Measurements from ENCODE around the gene SRI. TPM values are rescaled to one million over a fixed set of nuclear protein-coding genes. Genes with fewer than 3 reads are reported as not detected.

Gene SRI
- total RNA-seq, 1 donor from 2014 or later, result 16.7 TPM

DNA sequence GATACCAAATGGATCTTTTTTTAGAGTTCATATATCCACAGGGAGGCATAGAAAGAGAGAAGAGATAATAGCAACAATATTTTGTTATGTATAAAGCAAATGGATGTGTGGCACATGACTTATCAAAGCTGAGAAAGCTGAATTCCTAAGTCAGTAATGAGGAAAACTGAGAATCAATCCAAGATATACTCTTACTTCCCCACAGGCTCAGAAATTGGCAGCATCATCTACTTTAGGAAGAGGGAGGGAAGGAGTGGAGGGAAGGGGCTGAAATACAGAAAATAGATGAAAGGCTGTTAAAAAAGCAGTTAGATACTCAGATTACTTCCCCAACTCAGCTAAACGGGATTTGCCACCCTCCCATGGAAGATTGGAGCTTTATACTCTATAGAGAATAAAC, 63.5 kb downstream of the SRI start:
- Histone ChIP-seq H3K4me3 (no peak overlapping the region), H3K27me3 (no peaks in the 10 kb centered on the region), H3K27ac (no peak overlapping the region), H3K36me3 (no peaks in the 10 kb centered on the region), H3K4me1 (no peaks in the 10 kb centered on the region), H3K9me3 (peaks cover 0 to 4% of the 10 kb centered on the region in 2 donors)
- intact Hi-C loops (cut with DNase I), result no loop called here
- DNase-seq (ENCODE audit: low spot score in 2 of 2), result no peak
- TF ChIP-seq, protein P1, sequence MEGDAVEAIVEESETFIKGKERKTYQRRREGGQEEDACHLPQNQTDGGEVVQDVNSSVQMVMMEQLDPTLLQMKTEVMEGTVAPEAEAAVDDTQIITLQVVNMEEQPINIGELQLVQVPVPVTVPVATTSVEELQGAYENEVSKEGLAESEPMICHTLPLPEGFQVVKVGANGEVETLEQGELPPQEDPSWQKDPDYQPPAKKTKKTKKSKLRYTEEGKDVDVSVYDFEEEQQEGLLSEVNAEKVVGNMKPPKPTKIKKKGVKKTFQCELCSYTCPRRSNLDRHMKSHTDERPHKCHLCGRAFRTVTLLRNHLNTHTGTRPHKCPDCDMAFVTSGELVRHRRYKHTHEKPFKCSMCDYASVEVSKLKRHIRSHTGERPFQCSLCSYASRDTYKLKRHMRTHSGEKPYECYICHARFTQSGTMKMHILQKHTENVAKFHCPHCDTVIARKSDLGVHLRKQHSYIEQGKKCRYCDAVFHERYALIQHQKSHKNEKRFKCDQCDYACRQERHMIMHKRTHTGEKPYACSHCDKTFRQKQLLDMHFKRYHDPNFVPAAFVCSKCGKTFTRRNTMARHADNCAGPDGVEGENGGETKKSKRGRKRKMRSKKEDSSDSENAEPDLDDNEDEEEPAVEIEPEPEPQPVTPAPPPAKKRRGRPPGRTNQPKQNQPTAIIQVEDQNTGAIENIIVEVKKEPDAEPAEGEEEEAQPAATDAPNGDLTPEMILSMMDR (IDR thresholded peaks at IDR 0.05), result no peak

DNA sequence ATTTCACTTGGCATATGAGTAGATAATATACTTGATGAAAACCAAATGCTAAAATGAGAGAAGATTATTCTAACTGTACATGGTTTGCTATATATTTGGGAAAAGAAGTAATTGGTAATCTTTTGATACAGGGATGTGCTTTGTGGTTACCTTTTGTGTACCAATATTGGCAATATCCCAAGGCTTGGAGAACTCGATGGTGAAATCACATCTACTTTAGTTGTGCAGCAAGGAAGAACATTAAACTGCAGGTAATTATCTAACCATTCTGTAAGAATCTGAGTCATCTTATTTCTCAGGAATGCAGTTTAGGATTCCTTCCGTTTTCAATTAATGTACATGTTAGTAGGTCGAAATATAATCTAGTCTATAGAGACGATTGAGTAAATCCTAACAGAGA, 64.1 kb downstream of the SRI start:
- Histone ChIP-seq H3K4me3 (no peak overlapping the region), H3K9me3 (peaks cover 0 to 4% of the 10 kb centered on the region in 2 donors), H3K27me3 (no peaks in the 10 kb centered on the region), H3K27ac (no peak overlapping the region), H3K4me1 (no peaks in the 10 kb centered on the region), H3K36me3 (no peaks in the 10 kb centered on the region)
- TF ChIP-seq, protein P1 (IDR thresholded peaks at IDR 0.05), result no peak
- intact Hi-C loops (cut with DNase I), result no loop called here
- DNase-seq (ENCODE audit: low spot score in 2 of 2), result no peak

Other genes with a start within 250 kb of the SRI start
- 211 TPM for gene STEAP4, start 86.9 kb upstream of the SRI start, total RNA-seq

Data from ascending aorta (tissue), 2 donors.